Epithelial cell of proximal tubule (primary cell): Measurements from ENCODE around the gene RASA3. TPM values are rescaled to one million over a fixed set of nuclear protein-coding genes. Genes with fewer than 3 reads are reported as not detected.

ENCODE experiments used
- DNase-seq: peaks from one replicate; pipeline ENCODE4 v3.0.0-alpha.2; 2011; ENCODE audit warnings: low read depth
- H3K4me3 ChIP-seq: 2 replicates; pipeline ENCODE4 v1.5.1; 2011; ENCODE audit warnings: low read depth, mild to moderate bottlenecking, low read length
- CTCF ChIP-seq: conservative IDR thresholded peaks from 2 replicates; pipeline ENCODE4 v1.5.1; 2012; ENCODE audit warnings: low read depth, mild to moderate bottlenecking, low read length
- total RNA-seq: library from RNA; depleted of rRNA; stranded (reverse); fragments of >200 nt; gene quantifications from 2 replicates; pipeline ENCODE4 v1.2.3, GENCODE V29; 2015

The RASA3 gene
- total RNA-seq, 1 donor from 2014 or later = 25.7 TPM

DNA sequence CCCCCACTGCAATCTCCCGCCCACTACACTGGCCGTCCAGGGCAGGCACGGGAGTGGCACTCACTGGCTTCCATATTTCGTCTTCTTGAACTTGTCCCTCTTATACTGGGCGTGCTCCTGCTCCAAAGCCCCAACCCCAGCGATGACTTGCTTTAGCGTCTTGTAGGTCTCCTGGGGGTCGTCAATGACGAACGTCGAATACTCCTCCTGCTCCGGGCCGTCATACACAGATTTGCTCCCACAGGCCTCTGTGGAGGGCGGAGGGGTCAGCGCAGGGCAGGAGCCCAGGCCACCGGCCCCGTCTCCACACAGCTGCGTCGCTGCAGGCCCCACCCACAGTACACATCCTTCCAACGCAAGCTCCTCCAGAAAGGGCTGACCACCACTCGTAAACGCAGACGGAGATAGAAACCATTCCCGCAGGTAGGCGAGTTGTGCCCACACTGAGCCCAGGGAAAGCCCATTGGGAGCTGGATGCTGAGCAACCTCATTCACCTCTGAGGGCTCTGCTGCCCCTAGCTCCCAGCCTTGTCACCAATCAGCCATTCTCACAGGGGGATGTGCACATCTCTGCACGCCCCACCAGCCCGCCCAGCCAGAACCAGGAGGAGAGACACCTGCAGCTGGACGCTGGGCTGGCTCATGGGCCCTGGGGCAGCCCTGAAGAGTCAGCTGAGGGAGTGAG lies 150.7 kb downstream of the RASA3 start:
- DNase-seq = no peak
- TF ChIP-seq CTCF = no peak
- H3K4me3 ChIP-seq = no peak overlapping the region

- no peak for TF ChIP-seq CTCF
- DNase-seq = peak; percentile 54
- H3K4me3 ChIP-seq = no peak overlapping the region
Observed at GRCh38 chr13:113981194-113981605, 151.2 kb downstream of the RASA3 start.

GRCh38 chr13:113980489-113981064 lies 151.8 kb downstream of the RASA3 start:
- TF ChIP-seq CTCF = no peak
- no peak for DNase-seq
- H3K4me3 ChIP-seq = no peak overlapping the region

GRCh38 chr13:113979791-113980471 lies 152.5 kb downstream of the RASA3 start:
- H3K4me3 ChIP-seq = no peak overlapping the region
- no peak for TF ChIP-seq CTCF
- DNase-seq = no peak

DNA sequence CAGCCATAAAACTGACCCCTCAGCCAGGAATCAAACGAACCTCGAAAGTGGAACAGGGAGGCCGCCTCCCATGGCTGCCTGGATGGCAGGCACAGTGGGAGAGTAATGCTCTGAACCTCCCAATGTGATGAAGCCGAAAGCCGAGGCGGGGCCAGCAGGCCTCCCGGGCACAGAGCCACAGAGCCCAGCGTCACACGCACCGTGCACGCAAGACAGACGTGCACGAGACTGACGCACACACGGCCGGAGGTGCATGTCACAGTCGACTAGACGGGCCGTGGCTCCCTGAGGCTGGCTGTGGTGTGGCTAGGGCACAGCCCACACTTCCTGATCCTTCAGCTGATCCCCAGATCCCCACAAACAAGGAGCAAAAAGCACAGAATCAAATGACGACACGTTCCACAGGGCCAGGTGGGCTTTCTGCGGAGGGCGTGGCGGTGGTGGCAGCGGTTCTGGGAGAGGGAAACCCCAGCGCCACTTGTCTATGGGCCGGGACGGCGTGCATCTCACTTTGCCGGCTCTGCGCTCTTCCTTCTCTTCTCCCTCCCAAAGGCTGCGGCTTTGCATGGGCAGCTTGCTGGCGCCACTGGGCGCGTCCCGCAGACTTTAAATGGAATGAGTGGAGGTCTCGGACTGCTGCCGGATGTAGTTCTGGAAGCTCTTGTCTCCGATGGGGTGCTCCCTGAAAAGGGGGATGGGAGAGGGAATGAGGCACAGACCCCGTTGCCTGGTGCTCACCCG lies 153.5 kb downstream of the RASA3 start:
- TF ChIP-seq CTCF = no peak
- no peak overlapping the region for H3K4me3 ChIP-seq
- DNase-seq = no peak

DNA sequence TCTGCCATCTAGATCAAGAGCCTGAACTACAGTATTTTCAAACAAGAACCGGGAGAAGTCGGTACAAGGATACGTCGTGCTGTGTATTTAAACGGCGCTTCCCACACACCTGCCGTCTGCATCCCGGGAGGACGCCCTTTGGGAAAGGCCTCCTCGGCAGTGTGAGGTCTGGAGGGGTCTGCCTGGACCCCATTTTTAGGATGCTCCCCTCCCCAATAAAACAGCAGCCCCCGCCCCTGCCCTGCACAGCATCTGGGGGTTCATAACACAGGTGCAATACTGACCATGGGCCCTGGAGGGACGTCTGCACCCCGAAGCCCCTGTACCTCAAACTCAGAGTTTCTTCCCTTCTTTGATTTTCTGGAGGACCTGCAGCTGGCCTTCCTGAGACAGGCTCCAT lies 154.4 kb downstream of the RASA3 start:
- H3K4me3 ChIP-seq = no peak overlapping the region
- no peak for DNase-seq
- TF ChIP-seq CTCF = no peak
